ENCODE data around the gene TRPM2. TPM values are rescaled to one million over a fixed set of nuclear protein-coding genes. Genes with fewer than 3 reads are reported as not detected.

TRPM2 gene
- total and polyA plus RNA-seq, 2 of the 8 experiments (the other 6 are each of a cell fraction or from before 2014, with no cell fraction given): 0.27 to 0.28 TPM

- POLR2A ChIA-PET (ENCODE audit: partially characterized antibody): no interaction called here
- Histone ChIP-seq H4K5ac (ENCODE audit: insufficient read length, low read depth, low read length) (no peak within 1 kb of the TSS), H3K79me2 (ENCODE audit: control insufficient read depth in 1 of 2, insufficient read depth in 2 of 2, low read length in 2 of 2) (no peaks in the 10 kb centered on the region), H3K18ac (ENCODE audit: extremely low read depth, low read length) (no peak within 1 kb of the TSS), H3K9ac (replicated peaks in 1 of 4; ENCODE audit: extremely low read depth in 1 of 4, low read depth in 3 of 4, low read length in 3 of 4) (no peak within 1 kb of the TSS), H4K20me1 (replicated peaks in 1 of 2; ENCODE audit: control insufficient read depth in 1 of 2, insufficient read depth in 2 of 2, low read length in 2 of 2) (peaks cover 0 to 5% of the 10 kb centered on the region in 2 experiments), H2BK120ac (replicated peaks; ENCODE audit: low read depth, low read length) (no peak within 1 kb of the TSS), H3K27ac (ENCODE audit: low read depth, low read length) (no peak within 1 kb of the TSS), H3K4ac (replicated peaks; ENCODE audit: insufficient read length, low read depth, low read length) (no peak within 1 kb of the TSS), H4K8ac (ENCODE audit: extremely low read depth, insufficient read depth, low read length) (no peak within 1 kb of the TSS; the same call in 1 of the 2 replicates), H3K23ac (ENCODE audit: insufficient read length) (no peak within 1 kb of the TSS), H2AFZ (ENCODE audit: low read length) (peak within 1 kb of the TSS; percentile 96; the same call in 1 of the 2 replicates), H3K79me1 (ENCODE audit: low read depth, low read length) (no peaks in the 10 kb centered on the region), H3K9me3 (ENCODE audit: insufficient read depth in 2 of 2, low read depth in 1 of 2, low read length in 1 of 2) (no peaks in the 10 kb centered on the region), H2BK12ac (ENCODE audit: low read depth, low read length) (0 out of 2 replicates have a peak within 1 kb of the TSS, but pooled peaks have one; percentile 27), H2BK15ac (ENCODE audit: low read length) (no peak within 1 kb of the TSS), H3K36me3 (ENCODE audit: control insufficient read depth in 2 of 4, insufficient read depth in 4 of 4, low read length in 3 of 4) (no peaks in the 10 kb centered on the region), H2AK5ac (ENCODE audit: low read depth, low read length) (no peak within 1 kb of the TSS), H3K4me2 (ENCODE audit: insufficient read depth in 1 of 2, low read depth in 2 of 2, low read length in 2 of 2) (peak within 1 kb of the TSS; percentile 74 to 97), H2BK20ac (ENCODE audit: low read length) (no peak within 1 kb of the TSS), H3K56ac (replicated peaks; ENCODE audit: insufficient read length, low read depth, low read length) (no peak within 1 kb of the TSS), H3K4me1 (replicated peaks in 1 of 4; ENCODE audit: control insufficient read depth in 3 of 4, insufficient read depth in 4 of 4, low read length in 3 of 4) (peaks cover 0 to 5% (median 2%) of the 10 kb centered on the region in 4 experiments; a peak in 3 of 7 replicates), H3K4me3 (ENCODE audit: extremely low read depth in 1 of 4, insufficient read depth in 2 of 4, low read depth in 3 of 4, low read length in 4 of 4) (peak within 1 kb of the TSS; percentile 40 to 74 (median 54)), H4K91ac (replicated peaks; ENCODE audit: insufficient read length, low read length) (no peak within 1 kb of the TSS), H2BK5ac (ENCODE audit: low read depth, low read length) (no peak within 1 kb of the TSS), H3K27me3 (replicated peaks in 1 of 4; ENCODE audit: control insufficient read depth in 3 of 4, extremely low read depth in 1 of 4, insufficient read depth in 3 of 4, low read length in 3 of 4) (peaks cover 0 to 11% (median 4%) of the 10 kb centered on the region in 4 experiments; a peak in 4 of 7 replicates), H3K14ac (ENCODE audit: insufficient read length) (no peak within 1 kb of the TSS), H3K23me2 (ENCODE audit: low read depth, low read length) (peaks cover 5% of the 10 kb centered on the region; the same call in 1 of the 2 replicates)
- WGBS, 2 experiments (ENCODE audit: extremely low coverage in 1 of 2, insufficient coverage in 1 of 2, insufficient read length in 1 of 2, insufficient replicate concordance in 2 of 2, low coverage in 1 of 2, low lambda C conversion rate in 2 of 2, missing lambda C conversion rate in 1 of 2): 7% methylated on average over 19 of the region's 45 CpGs; no CpG with 5 or more reads in 1 of the 2 experiments
- FAIRE-seq (peak; percentile 28), DNase-seq (ENCODE audit: low read depth in 1 of 2, low spot score in 2 of 2) (peak; percentile 92 to 97)
- CTCF ChIA-PET (ENCODE audit: partially characterized antibody): interaction anchor here (0.6 to 1.1 kb wide), 4 partner anchors 11 to 62 kb away, joined by 3 to 7 read pairs (median 4); no protein-coding TSS in a partner anchor
- TF ChIP-seq MAX (IDR thresholded peaks at IDR 0.05): 0 out of 2 replicates have a peak, but pooled peaks have one; percentile 27
- no peak for TF ChIP-seq MAFK (IDR thresholded peaks at IDR 0.05; ENCODE audit: low read depth, low read length)
- peak; percentile 14 for TF ChIP-seq NANOG (IDR thresholded peaks at IDR 0.05; ENCODE audit: insufficient read depth, low read depth, low read length, poor library complexity, severe bottlenecking)
- peak; percentile 58; the same call in 1 of the 2 replicates for TF ChIP-seq CREB1 (IDR thresholded peaks at IDR 0.05)
- TF ChIP-seq BCL11A (IDR thresholded peaks at IDR 0.05; ENCODE audit: low read depth in 2 of 2, low read length in 2 of 2): no peak
- no peak for TF ChIP-seq SP2 (IDR thresholded peaks at IDR 0.05; ENCODE audit: low read length)
- TF ChIP-seq RNF2 (IDR thresholded peaks at IDR 0.05; ENCODE audit: borderline replicate concordance, low read depth, low read length, missing control alignments, poor library complexity, severe bottlenecking): no peak
- TF ChIP-seq SAP30 (IDR thresholded peaks at IDR 0.05; ENCODE audit: insufficient read depth, insufficient replicate concordance, low read length): no peak
Observed at GRCh38 chr21:44454747-44455523, 101.5 kb downstream of the TRPM2 start, which contains the start of gene LRRC3. TSS of gene LRRC3 (plus strand) at chr21:44455510. CDS start at chr21:44456645, 1,135 bp downstream.

Data from H1 (cell line).